Neural progenitor cell (in vitro differentiated cells): Measurements from ENCODE around the gene KCTD14. TPM values are rescaled to one million over a fixed set of nuclear protein-coding genes. Genes with fewer than 3 reads are reported as not detected.
A peak's percentile ranks its signal among the peaks of the same experiment; 100 is the strongest.

Source experiments
- DNase-seq: peaks from one replicate; pipeline ENCODE4 v3.0.0-alpha.2; 2016; ENCODE audit warnings: low spot score
- H2AFZ ChIP-seq: fragments of 200-600 bp; sonication (generic); replicated peaks from 2 replicates; pipeline ENCODE4 v1.6.1; 2016; ENCODE audit warnings: antibody characterized with exemption
- H3F3A ChIP-seq: fragments of 200-600 bp; sonication (generic); 2 replicates; pipeline ENCODE4 v1.6.1; 2016; ENCODE audit warnings: antibody characterized with exemption, low read depth
- H3K27ac ChIP-seq: fragments of 200-600 bp; sonication (generic); 2 replicates; pipeline ENCODE4 v1.5.1; 2016; ENCODE audit warnings: mild to moderate bottlenecking
- H3K27me3 ChIP-seq: fragments of 200-600 bp; sonication (generic); 2 replicates; pipeline ENCODE4 v1.6.1; 2016; ENCODE audit warnings: mild to moderate bottlenecking, moderate library complexity
- H3K36me3 ChIP-seq: fragments of 200-600 bp; sonication (generic); 2 replicates; pipeline ENCODE4 v1.5.1; 2016
- H3K4me1 ChIP-seq: fragments of 200-600 bp; sonication (generic); 2 replicates; pipeline ENCODE4 v1.6.1; 2016; ENCODE audit warnings: mixed run types
- H3K4me2 ChIP-seq: fragments of 200-600 bp; sonication (generic); 2 replicates; pipeline ENCODE4 v1.6.1; 2016
- H3K4me3 ChIP-seq: fragments of 200-600 bp; sonication (generic); 2 replicates; pipeline ENCODE4 v1.5.1; 2016
- H3K79me2 ChIP-seq: fragments of 200-600 bp; sonication (generic); 2 replicates; pipeline ENCODE4 v1.6.1; 2016; ENCODE audit warnings: low read depth
- H3K9ac ChIP-seq: fragments of 200-600 bp; sonication (generic); 2 replicates; pipeline ENCODE4 v1.6.1; 2016
- H3K9me3 ChIP-seq: fragments of 200-600 bp; sonication (generic); 2 replicates; pipeline ENCODE4 v1.5.1; 2016; ENCODE audit warnings: low read depth
- H4K20me1 ChIP-seq: fragments of 200-600 bp; sonication (generic); 2 replicates; pipeline ENCODE4 v1.6.1; 2016; ENCODE audit warnings: low read depth
- H3K27ac Mint-ChIP-seq: 3 replicates; pipeline ENCODE4 v1.8.0; 2021; ENCODE audit warnings: mixed read lengths
- H3K27me3 Mint-ChIP-seq: 2 replicates; pipeline ENCODE4 v1.8.0; 2022; ENCODE audit warnings: low read depth, mild to moderate bottlenecking, inconsistent platforms, moderate library complexity, mixed read lengths; ENCODE audit not compliant: insufficient read depth
- H3K36me3 Mint-ChIP-seq: 3 replicates; pipeline ENCODE4 v1.8.0; 2021; ENCODE audit warnings: mixed read lengths
- H3K4me1 Mint-ChIP-seq: 3 replicates; pipeline ENCODE4 v1.8.0; 2021; ENCODE audit warnings: mixed read lengths
- H3K4me3 Mint-ChIP-seq: 3 replicates; pipeline ENCODE4 v1.8.0; 2021; ENCODE audit warnings: mild to moderate bottlenecking, moderate library complexity, mixed read lengths
- H3K9me3 Mint-ChIP-seq: 3 replicates; pipeline ENCODE4 v1.8.0; 2020; ENCODE audit warnings: mixed read lengths
- CTCF ChIP-seq: fragments of 200-600 bp; sonication (generic); IDR thresholded peaks from 2 replicates; pipeline ENCODE4 v1.5.1; 2017; ENCODE audit warnings: antibody characterized with exemption, mild to moderate bottlenecking
- EZH2 ChIP-seq: fragments of 200-600 bp; sonication (generic); IDR thresholded peaks from 2 replicates; pipeline ENCODE4 v1.6.1; 2017; ENCODE audit warnings: antibody characterized with exemption, mild to moderate bottlenecking, moderate library complexity
- EZH2phosphoT487 ChIP-seq: fragments of 200-600 bp; sonication (generic); IDR thresholded peaks from 2 replicates; pipeline ENCODE4 v1.6.1; 2017; ENCODE audit warnings: antibody characterized with exemption
- total RNA-seq: library from RNA; depleted of rRNA; stranded (reverse); fragments of >200 nt; gene quantifications from 2 replicates; pipeline ENCODE4 v1.2.3, GENCODE V29; 2015; ENCODE audit warnings: low replicate concordance

The KCTD14 gene
- total RNA-seq, 1 donor from 2014 or later: 5.3 TPM

- Histone ChIP-seq H3F3A (no peaks in the 10 kb centered on the region), H3K79me2 (no peaks in the 10 kb centered on the region), H2AFZ (no peak overlapping the region), H3K9ac (no peak overlapping the region), H3K9me3 (no peaks in the 10 kb centered on the region), H3K36me3 (no peaks in the 10 kb centered on the region), H4K20me1 (no peaks in the 10 kb centered on the region), H3K4me3 (no peak overlapping the region), H3K4me2 (no peak overlapping the region), H3K27me3 (no peaks in the 10 kb centered on the region), H3K4me1 (no peaks in the 10 kb centered on the region), H3K27ac (no peak overlapping the region)
- Mint-ChIP-seq H3K36me3 (peaks cover 13% of the 10 kb centered on the region), H3K9me3 (no peaks in the 10 kb centered on the region), H3K27me3 (peaks cover 11% of the 10 kb centered on the region), H3K4me1 (no peaks in the 10 kb centered on the region), H3K4me3 (no peak overlapping the region), H3K27ac (no peak overlapping the region)
- TF ChIP-seq CTCF: no peak
- no peak for DNase-seq
These were observed 42.1 kb upstream of the KCTD14 start for GRCh38 chr11:78065203-78065602.

GRCh38 chr11:78063440-78064181 lies 40.5 kb upstream of the KCTD14 start, which contains the start of gene THRSP:
THRSP (plus strand) TSS chr11:78063861; CDS start chr11:78063882, 21 bp downstream.
- Histone ChIP-seq H3K4me2 (no peak within 1 kb of the TSS), H3K27me3 (no peaks in the 10 kb centered on the region), H3K9me3 (no peaks in the 10 kb centered on the region), H3K79me2 (no peaks in the 10 kb centered on the region), H3K4me3 (no peak within 1 kb of the TSS), H3K9ac (no peak within 1 kb of the TSS), H2AFZ (no peak within 1 kb of the TSS), H3K27ac (no peak within 1 kb of the TSS), H3K4me1 (no peaks in the 10 kb centered on the region), H4K20me1 (no peaks in the 10 kb centered on the region), H3K36me3 (no peaks in the 10 kb centered on the region), H3F3A (no peaks in the 10 kb centered on the region)
- H3K4me3 Mint-ChIP-seq: no peak within 1 kb of the TSS
- peaks cover 10% of the 10 kb centered on the region for H3K36me3 Mint-ChIP-seq
- DNase-seq: no peak
- H3K4me1 Mint-ChIP-seq: no peaks in the 10 kb centered on the region
- H3K27me3 Mint-ChIP-seq: peaks cover 11% of the 10 kb centered on the region
- H3K27ac Mint-ChIP-seq: peak within 1 kb of the TSS; percentile 25
- no peak for TF ChIP-seq EZH2phosphoT487
- no peak for TF ChIP-seq EZH2
- no peak for TF ChIP-seq CTCF
- H3K9me3 Mint-ChIP-seq: no peaks in the 10 kb centered on the region

DNA sequence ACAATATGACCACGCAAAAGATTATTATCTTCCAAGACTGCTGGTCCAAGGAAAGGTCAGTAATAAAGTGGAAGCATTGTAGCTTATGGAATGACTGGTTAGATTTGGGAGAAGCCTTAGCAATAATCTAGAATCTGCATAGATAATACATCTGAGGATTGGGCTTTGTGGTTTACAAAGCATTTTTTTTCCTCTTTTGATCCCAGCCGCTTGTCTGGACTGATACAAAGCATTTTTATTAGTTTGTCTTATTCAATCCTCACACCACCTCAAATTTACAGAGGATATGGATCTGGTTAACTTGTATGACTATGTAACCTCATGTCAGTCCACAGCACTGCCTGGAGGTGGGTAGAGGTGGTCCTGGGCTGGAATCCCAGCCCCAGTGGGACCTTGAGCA lies 39.6 kb upstream of the KCTD14 start:
- Histone ChIP-seq H2AFZ (no peak overlapping the region), H3K36me3 (no peaks in the 10 kb centered on the region), H3K27ac (no peak overlapping the region), H3F3A (no peaks in the 10 kb centered on the region), H3K9me3 (no peaks in the 10 kb centered on the region), H3K4me3 (no peak overlapping the region), H3K27me3 (no peaks in the 10 kb centered on the region), H4K20me1 (no peaks in the 10 kb centered on the region), H3K79me2 (no peaks in the 10 kb centered on the region), H3K4me1 (no peaks in the 10 kb centered on the region), H3K9ac (no peak overlapping the region), H3K4me2 (no peak overlapping the region)
- no peak overlapping the region for H3K27ac Mint-ChIP-seq
- H3K9me3 Mint-ChIP-seq: no peaks in the 10 kb centered on the region
- no peak overlapping the region for H3K4me3 Mint-ChIP-seq
- DNase-seq: no peak
- no peak for TF ChIP-seq EZH2phosphoT487
- TF ChIP-seq CTCF: no peak
- TF ChIP-seq EZH2: no peak
- H3K36me3 Mint-ChIP-seq: peaks cover 4% of the 10 kb centered on the region
- H3K27me3 Mint-ChIP-seq: peaks cover 9% of the 10 kb centered on the region
- no peaks in the 10 kb centered on the region for H3K4me1 Mint-ChIP-seq
